ENCODE results near the gene ARFGAP3.

Gene ARFGAP3

GRCh38 chr22:42819412-42820044 lies 37.5 kb downstream of the ARFGAP3 start:
- in situ Hi-C loops (cut with MboI; ENCODE audit: low pct_unique_long_range_greater_than_20kb, low sequenced_read_pairs, unreplicated experiment) = no loop called here
- TF ChIP-seq, protein P1, sequence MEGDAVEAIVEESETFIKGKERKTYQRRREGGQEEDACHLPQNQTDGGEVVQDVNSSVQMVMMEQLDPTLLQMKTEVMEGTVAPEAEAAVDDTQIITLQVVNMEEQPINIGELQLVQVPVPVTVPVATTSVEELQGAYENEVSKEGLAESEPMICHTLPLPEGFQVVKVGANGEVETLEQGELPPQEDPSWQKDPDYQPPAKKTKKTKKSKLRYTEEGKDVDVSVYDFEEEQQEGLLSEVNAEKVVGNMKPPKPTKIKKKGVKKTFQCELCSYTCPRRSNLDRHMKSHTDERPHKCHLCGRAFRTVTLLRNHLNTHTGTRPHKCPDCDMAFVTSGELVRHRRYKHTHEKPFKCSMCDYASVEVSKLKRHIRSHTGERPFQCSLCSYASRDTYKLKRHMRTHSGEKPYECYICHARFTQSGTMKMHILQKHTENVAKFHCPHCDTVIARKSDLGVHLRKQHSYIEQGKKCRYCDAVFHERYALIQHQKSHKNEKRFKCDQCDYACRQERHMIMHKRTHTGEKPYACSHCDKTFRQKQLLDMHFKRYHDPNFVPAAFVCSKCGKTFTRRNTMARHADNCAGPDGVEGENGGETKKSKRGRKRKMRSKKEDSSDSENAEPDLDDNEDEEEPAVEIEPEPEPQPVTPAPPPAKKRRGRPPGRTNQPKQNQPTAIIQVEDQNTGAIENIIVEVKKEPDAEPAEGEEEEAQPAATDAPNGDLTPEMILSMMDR (IDR thresholded peaks at IDR 0.05; ENCODE audit: extremely low read depth, insufficient read depth, missing control alignments) = no peak

DNA sequence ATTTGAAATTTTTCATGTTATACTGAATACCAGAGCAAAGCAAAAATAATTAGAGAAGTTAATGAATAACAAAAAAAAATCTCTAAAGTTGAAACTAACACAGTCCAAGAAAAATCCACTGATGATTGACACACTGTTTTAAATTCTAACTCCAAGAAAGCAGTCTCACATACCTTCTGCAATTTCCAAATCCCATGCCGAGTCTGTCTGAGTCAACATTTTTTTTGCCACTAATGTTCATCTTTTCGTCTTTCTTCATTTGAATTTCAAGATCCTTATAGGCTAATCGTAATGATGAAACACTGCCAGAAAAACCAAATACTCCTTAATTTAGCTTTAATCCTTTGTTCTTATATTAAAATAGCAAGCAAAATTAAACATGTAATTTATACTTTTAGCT lies 39.5 kb downstream of the ARFGAP3 start:
- in situ Hi-C loops (cut with MboI; ENCODE audit: low pct_unique_long_range_greater_than_20kb, low sequenced_read_pairs, unreplicated experiment) = no loop called here

More at GRCh38 chr22:42819412-42820044, 37.5 kb downstream of the ARFGAP3 start:
- DNase-seq (ENCODE audit: low spot score) = no peak

DNA sequence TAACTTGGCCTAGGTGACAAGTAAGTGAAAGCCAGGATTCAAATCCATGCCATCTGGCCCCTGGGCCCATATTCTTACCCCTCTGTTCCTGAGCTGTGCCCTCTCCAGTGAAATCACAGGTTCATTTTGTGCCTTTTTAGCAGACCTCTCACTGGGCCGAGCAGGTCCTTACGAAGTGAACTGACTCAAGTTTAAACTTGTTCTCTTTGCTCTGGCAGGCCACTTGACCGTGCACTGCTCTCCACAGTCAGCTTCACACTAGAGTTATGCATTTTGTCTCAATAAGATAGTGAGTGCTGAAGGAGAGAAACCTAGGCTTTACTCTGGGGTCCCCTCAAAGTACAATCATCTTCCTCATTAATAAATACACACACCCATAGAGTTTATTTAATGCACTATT lies 40.7 kb downstream of the ARFGAP3 start:
- in situ Hi-C loops (cut with MboI; ENCODE audit: low pct_unique_long_range_greater_than_20kb, low sequenced_read_pairs, unreplicated experiment) = no loop called here
- no peak for DNase-seq (ENCODE audit: low spot score)

More for the DNA sequence above, 39.5 kb downstream of the ARFGAP3 start:
- no peak for DNase-seq (ENCODE audit: low spot score)
- TF ChIP-seq, protein P1 (IDR thresholded peaks at IDR 0.05; ENCODE audit: extremely low read depth, insufficient read depth, missing control alignments) = no peak

GRCh38 chr22:42814616-42815015 lies 42.5 kb downstream of the ARFGAP3 start:
- no peak for DNase-seq (ENCODE audit: low spot score)
- TF ChIP-seq, protein P1 (IDR thresholded peaks at IDR 0.05; ENCODE audit: extremely low read depth, insufficient read depth, missing control alignments) = no peak
- in situ Hi-C loops (cut with MboI; ENCODE audit: low pct_unique_long_range_greater_than_20kb, low sequenced_read_pairs, unreplicated experiment) = no loop called here

More for the DNA sequence above, 40.7 kb downstream of the ARFGAP3 start:
- TF ChIP-seq, protein P1 (IDR thresholded peaks at IDR 0.05; ENCODE audit: extremely low read depth, insufficient read depth, missing control alignments) = no peak

DNA sequence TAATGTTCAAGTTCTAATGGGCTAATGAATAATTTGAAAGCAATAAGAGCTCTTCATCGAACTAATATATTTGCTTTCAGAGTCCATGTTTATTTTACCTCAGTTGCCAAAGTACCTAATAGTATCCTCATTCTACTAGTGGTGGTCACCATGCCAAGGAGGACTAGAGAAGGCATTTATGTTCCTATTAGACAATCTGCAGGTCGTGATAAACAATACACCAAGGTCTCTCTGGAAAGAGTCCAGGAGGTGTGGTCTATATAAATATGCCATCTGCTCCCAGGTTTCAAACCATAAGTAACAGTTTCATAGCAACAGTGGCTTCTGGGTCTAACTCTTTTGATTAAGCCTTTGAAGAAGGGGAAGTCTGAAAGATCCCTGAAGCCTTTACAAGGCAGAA lies 42.9 kb downstream of the ARFGAP3 start:
- TF ChIP-seq, protein P1 (IDR thresholded peaks at IDR 0.05; ENCODE audit: extremely low read depth, insufficient read depth, missing control alignments) = no peak
- DNase-seq (ENCODE audit: low spot score) = no peak
- in situ Hi-C loops (cut with MboI; ENCODE audit: low pct_unique_long_range_greater_than_20kb, low sequenced_read_pairs, unreplicated experiment) = no loop called here

- in situ Hi-C loops (cut with MboI; ENCODE audit: low pct_unique_long_range_greater_than_20kb, low sequenced_read_pairs, unreplicated experiment) = no loop called here
- TF ChIP-seq, protein P1 (IDR thresholded peaks at IDR 0.05; ENCODE audit: extremely low read depth, insufficient read depth, missing control alignments) = no peak
- no peak for DNase-seq (ENCODE audit: low spot score)
Measured at GRCh38 chr22:42813501-42813900, 43.6 kb downstream of the ARFGAP3 start.

All from GM13977 (cell line).